Breast epithelium (tissue), 4 donors: ENCODE data around the gene RAP1GAP2. TPM values are rescaled to one million over a fixed set of nuclear protein-coding genes. Genes with fewer than 3 reads are reported as not detected.

Experiments
- DNase-seq, 2 donors: peaks; one replicate each; pipeline ENCODE4 v3.0.0-alpha.2; 2019; ENCODE audit warnings: low spot score in 2 of 2
- H3K27ac ChIP-seq, 2 donors: fragments of 200-600 bp; sonication (generic) in 1 of 2; one replicate each; pipeline ENCODE4 v1.5.1; 2016 to 2019; ENCODE audit warnings: mild to moderate bottlenecking in 1 of 2
- H3K27me3 ChIP-seq, 2 donors: fragments of 200-600 bp; sonication (generic) in 1 of 2; one replicate each; pipeline versions ENCODE4 v1.5.1 to v1.6.0; 2017 to 2019; ENCODE audit warnings: control low read depth in 1 of 2, mild to moderate bottlenecking in 1 of 2
- H3K36me3 ChIP-seq: fragments of 200-600 bp; one replicate; pipeline ENCODE4 v1.5.1; 2019
- H3K4me1 ChIP-seq, 2 donors: fragments of 200-600 bp; sonication (generic); one replicate each; pipeline ENCODE4 v1.5.1; 2016 to 2019; ENCODE audit warnings: control low read depth in 1 of 2
- H3K4me3 ChIP-seq, 3 donors: fragments of 200-600 bp; sonication (generic); 1 replicate in 2 of 3; 2 replicates in 1 of 3; pipeline ENCODE4 v1.5.1; 2016 to 2019; ENCODE audit warnings: mild to moderate bottlenecking in 3 of 3, moderate library complexity in 2 of 3
- H3K9me3 ChIP-seq, 2 donors: fragments of 200-600 bp; sonication (generic) in 1 of 2; one replicate each; pipeline ENCODE4 v1.5.1; 2016 to 2019; ENCODE audit warnings: control low read depth in 1 of 2
- CTCF ChIP-seq, 3 donors: fragments of 450-650 bp; IDR thresholded peaks; one replicate each; pipeline ENCODE4 v1.5.1; 2016 to 2017; ENCODE audit warnings: antibody characterized with exemption in 3 of 3, mild to moderate bottlenecking in 3 of 3, moderate library complexity in 3 of 3
- POLR2A ChIP-seq: fragments of 450-650 bp; IDR thresholded peaks from one replicate; pipeline ENCODE4 v1.6.1; 2016; ENCODE audit warnings: antibody characterized with exemption, mild to moderate bottlenecking, moderate library complexity
- POLR2AphosphoS5 ChIP-seq, 3 donors: sonication (generic); formaldehyde crosslinking; IDR thresholded peaks; one replicate each; pipeline ENCODE4 v1.6.1; 2017; ENCODE audit warnings: antibody characterized with exemption in 3 of 3
- intact Hi-C: fragments of 100-400 bp; cut with DNase I; formaldehyde crosslinking; loops from one replicate; pipeline ENCODE4 v1.15.1; 2023; ENCODE audit warnings: low total_unique reads
- total RNA-seq, 3 donors: library from RNA; depleted of rRNA; stranded (reverse); fragments of >200 nt; gene quantifications; one replicate each; pipeline ENCODE4 v1.1.0, GENCODE V29; 2016

RAP1GAP2 gene
- total RNA-seq, 3 donors from 2014 or later = 5.3 to 23.4 (median 10.8) TPM

GRCh38 chr17:2847381-2848333, 51.4 kb downstream of the RAP1GAP2 start:
- intact Hi-C loops = no loop called here

GRCh38 chr17:2849327-2849670, 53.1 kb downstream of the RAP1GAP2 start:
- Histone ChIP-seq H3K27me3 (no peaks in the 10 kb centered on the region), H3K27ac (no peak overlapping the region), H3K4me1 (peaks cover 0 to 2% of the 10 kb centered on the region in 2 donors), H3K36me3 (no peaks in the 10 kb centered on the region), H3K4me3 (no peak overlapping the region), H3K9me3 (no peaks in the 10 kb centered on the region)
- TF ChIP-seq POLR2AphosphoS5 (IDR thresholded peaks at IDR 0.05) (no peak), CTCF (IDR thresholded peaks at IDR 0.05) (no peak), POLR2A (no peak)
- no peak for DNase-seq
- intact Hi-C loops = no loop called here

More at GRCh38 chr17:2847381-2848333, 51.4 kb downstream of the RAP1GAP2 start:
- no peak for DNase-seq
- no peak overlapping the region for H3K4me3 ChIP-seq
- no peaks in the 10 kb centered on the region for H3K27me3 ChIP-seq
- H3K36me3 ChIP-seq = no peaks in the 10 kb centered on the region
- no peak for TF ChIP-seq POLR2A
- TF ChIP-seq CTCF (IDR thresholded peaks at IDR 0.05) = no peak
- no peak for TF ChIP-seq POLR2AphosphoS5 (IDR thresholded peaks at IDR 0.05)
- H3K4me1 ChIP-seq = no peaks in the 10 kb centered on the region
- H3K27ac ChIP-seq = no peak overlapping the region
- no peaks in the 10 kb centered on the region for H3K9me3 ChIP-seq

DNA sequence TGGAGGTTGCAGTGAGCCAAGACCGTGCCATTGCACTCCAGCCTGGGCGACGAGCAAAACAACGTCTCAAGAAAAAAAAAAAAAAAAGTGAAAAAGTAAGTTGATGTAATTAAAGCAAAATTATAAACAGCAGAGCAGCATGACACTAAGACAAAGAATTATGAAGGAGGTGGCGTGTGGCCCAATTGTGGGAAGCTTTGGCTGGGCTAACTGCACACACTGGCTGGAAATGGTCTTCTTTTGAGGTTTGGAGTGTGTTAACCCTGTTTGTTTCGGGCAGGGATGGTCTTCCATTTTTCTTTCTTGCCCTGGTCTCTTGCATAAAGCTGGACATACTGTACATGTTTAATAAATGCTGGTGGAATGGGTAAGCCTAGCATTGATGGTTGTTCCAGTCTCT, 54.8 kb downstream of the RAP1GAP2 start:
- Histone ChIP-seq H3K36me3 (no peaks in the 10 kb centered on the region), H3K27ac (no peak overlapping the region), H3K4me3 (no peak overlapping the region), H3K9me3 (no peaks in the 10 kb centered on the region), H3K27me3 (no peaks in the 10 kb centered on the region), H3K4me1 (peaks cover 2 to 4% of the 10 kb centered on the region in 2 donors)
- DNase-seq = no peak
- TF ChIP-seq POLR2A (no peak), CTCF (IDR thresholded peaks at IDR 0.05) (no peak), POLR2AphosphoS5 (IDR thresholded peaks at IDR 0.05) (no peak)
- intact Hi-C loops = loop anchor here (10.0 kb wide), 1 partner anchor 154 kb away; no protein-coding TSS in a partner anchor

- no peak for TF ChIP-seq CTCF (IDR thresholded peaks at IDR 0.05)
- no peak for TF ChIP-seq POLR2AphosphoS5 (IDR thresholded peaks at IDR 0.05)
- H3K9me3 ChIP-seq = no peaks in the 10 kb centered on the region
- peak overlapping the region in 1 of 2 donors; percentile 91 for H3K27ac ChIP-seq
- no peaks in the 10 kb centered on the region for H3K36me3 ChIP-seq
- H3K4me1 ChIP-seq = peaks cover 2 to 4% of the 10 kb centered on the region in 2 donors
- H3K4me3 ChIP-seq = no peak overlapping the region
- intact Hi-C loops = loop anchor here (10.0 kb wide), 1 partner anchor 153 kb away; no protein-coding TSS in a partner anchor
- no peaks in the 10 kb centered on the region for H3K27me3 ChIP-seq
- no peak for DNase-seq
These were observed 55.4 kb downstream of the RAP1GAP2 start for GRCh38 chr17:2851615-2852014.

GRCh38 chr17:2852221-2852620, 56.0 kb downstream of the RAP1GAP2 start:
- Histone ChIP-seq H3K36me3 (no peaks in the 10 kb centered on the region), H3K27me3 (no peaks in the 10 kb centered on the region), H3K4me1 (peaks cover 2 to 4% of the 10 kb centered on the region in 2 donors), H3K4me3 (no peak overlapping the region), H3K9me3 (no peaks in the 10 kb centered on the region), H3K27ac (peak overlapping the region in 1 of 2 donors; percentile 91)
- intact Hi-C loops = loop anchor here (10.0 kb wide), 1 partner anchor 153 kb away; no protein-coding TSS in a partner anchor
- no peak for DNase-seq
- TF ChIP-seq CTCF (IDR thresholded peaks at IDR 0.05) (no peak), POLR2AphosphoS5 (IDR thresholded peaks at IDR 0.05) (no peak), POLR2A (no peak)
